GM20000 (cell line): ENCODE results near the gene ABCB11.

ENCODE experiments used
- DNase-seq: peaks from one replicate; pipeline ENCODE4 v3.0.0; 2012; ENCODE audit warnings: low spot score
- TF ChIP-seq, protein P1 (sequence below): IDR thresholded peaks from 2 replicates; pipeline ENCODE4 v1.5.1; 2012; ENCODE audit warnings: mild to moderate bottlenecking, control low read depth; ENCODE audit errors: extremely low read depth, missing control alignments

Gene ABCB11

DNA sequence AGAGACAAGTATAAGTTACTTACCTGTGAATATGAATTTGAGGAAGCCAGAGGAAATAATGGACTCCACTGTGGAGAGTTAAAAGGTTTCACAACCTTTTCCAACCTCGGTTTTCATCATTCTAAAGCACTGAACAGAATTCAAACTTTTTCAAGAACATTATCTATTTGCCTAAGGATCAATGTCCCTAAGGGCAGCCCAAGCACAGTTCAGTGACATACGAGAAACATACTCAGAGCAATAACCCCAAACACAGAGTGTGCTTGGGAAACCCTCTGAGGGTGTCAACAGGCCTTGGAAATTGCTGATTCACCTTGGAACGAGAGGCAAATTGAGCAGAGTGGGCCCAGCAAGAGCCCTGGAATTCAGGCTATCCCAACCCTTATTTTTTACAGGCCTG, at the start of gene ABCB11:
Gene ABCB11 (minus strand): TSS at position 123 of the 400 bp plus-strand sequence. CDS start 13,199 bp downstream, outside the sequence.
- no peak for DNase-seq
- TF ChIP-seq, protein P1, sequence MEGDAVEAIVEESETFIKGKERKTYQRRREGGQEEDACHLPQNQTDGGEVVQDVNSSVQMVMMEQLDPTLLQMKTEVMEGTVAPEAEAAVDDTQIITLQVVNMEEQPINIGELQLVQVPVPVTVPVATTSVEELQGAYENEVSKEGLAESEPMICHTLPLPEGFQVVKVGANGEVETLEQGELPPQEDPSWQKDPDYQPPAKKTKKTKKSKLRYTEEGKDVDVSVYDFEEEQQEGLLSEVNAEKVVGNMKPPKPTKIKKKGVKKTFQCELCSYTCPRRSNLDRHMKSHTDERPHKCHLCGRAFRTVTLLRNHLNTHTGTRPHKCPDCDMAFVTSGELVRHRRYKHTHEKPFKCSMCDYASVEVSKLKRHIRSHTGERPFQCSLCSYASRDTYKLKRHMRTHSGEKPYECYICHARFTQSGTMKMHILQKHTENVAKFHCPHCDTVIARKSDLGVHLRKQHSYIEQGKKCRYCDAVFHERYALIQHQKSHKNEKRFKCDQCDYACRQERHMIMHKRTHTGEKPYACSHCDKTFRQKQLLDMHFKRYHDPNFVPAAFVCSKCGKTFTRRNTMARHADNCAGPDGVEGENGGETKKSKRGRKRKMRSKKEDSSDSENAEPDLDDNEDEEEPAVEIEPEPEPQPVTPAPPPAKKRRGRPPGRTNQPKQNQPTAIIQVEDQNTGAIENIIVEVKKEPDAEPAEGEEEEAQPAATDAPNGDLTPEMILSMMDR = no peak

- DNase-seq = no peak
- TF ChIP-seq, protein P1 = no peak
Measured at GRCh38 chr2:169080250-169081069, 49.3 kb upstream of the ABCB11 start.

DNA sequence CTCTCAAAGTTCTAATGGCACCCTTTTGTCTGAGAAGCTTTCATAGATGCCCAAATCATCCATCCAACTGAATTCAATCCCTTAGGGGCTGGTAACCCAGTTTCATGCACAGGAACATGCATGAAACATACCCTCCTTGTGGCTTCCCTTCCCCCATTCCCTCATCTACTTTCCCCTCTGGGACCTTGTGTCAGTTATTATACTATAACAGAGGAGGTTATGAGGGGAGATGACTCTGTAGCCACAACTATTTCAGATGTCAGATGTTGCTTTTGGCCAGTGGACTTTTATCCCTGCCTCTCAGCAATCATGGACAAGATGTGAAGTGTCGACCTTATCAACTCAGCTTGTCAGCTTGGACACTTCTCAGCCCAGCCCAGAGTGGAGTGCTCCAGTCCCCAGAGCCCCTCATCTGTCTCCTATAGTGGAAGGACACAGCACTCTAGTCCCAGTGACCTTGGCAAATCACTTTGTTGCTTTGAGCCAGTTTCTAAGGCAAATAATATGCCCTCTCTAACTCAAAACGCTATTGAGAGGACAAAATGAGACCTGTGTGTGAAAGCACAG, 46.6 kb upstream of the ABCB11 start:
- no peak for DNase-seq

DNA sequence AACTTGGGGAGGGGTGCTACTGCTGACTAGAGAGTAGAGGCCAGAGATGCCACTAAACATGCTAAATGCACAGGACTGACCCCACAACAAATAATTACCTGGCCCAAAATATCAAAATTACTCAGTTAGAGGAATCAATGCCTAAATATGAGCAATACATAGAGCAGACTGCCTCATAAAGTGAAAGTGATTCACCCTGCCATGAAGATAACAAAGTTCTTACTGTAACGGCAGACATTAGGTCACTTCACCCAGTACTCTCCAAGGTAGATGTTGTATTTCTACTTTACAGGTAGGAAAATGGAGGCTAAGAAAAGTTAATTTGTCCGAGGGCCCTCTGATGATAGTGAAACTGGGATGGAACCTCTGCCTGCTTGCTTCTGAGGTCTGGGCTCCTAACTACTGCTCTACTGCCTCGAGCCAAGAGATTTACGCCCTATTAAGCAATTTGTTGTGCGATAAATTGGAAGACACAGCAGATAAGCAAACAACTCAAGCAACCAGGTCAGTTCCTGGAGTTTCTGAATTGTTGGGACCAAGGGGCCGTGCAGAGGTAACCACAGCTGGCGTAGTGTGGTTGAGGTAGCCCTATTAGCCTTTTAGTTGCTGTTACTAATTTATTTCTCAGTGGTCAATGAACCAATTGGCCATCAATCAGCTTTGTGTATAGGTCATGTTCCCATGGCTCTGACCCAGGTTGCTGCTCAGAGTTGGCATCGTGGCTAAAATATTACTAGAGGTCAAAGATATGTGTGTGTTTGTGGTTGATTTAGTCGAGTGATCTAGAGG, 43.0 kb upstream of the ABCB11 start:
- TF ChIP-seq, protein P1 = no peak
- no peak for DNase-seq

More for the DNA sequence above, 46.6 kb upstream of the ABCB11 start:
- TF ChIP-seq, protein P1 = no peak

DNA sequence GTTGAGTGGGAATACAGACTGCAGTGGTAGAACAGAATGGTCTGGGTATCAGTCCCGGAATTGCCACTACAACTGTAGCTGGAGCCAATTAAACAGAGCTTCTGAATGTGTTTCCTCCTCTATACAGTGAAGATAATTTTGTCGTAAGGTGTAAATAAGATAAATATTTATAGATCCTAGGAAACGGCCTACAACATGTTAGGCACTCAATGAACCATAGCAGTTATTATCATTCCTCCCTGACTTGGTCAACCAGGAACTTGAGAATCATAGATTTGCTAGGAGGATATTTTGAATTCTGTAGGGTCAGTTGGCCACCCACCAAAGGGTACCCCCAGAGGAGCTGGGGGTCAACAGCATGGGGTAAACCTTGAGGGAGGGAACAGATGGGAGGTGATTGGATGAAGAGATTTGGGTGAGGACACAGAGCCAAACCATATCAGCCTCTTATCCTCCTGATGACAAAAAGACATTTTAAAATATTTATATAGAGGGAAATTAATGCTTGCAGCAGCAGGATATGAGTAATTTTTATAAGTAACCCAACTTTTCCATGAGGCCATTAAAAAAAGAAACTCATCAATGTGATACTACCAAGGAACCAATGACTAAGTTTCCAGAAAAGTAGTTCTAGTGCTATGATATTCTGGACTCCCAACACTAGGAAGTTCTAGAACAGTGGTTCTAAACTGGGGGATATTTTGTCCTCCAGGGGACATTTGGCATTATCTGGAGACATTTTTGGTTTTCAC, 42.3 kb upstream of the ABCB11 start:
- TF ChIP-seq, protein P1 = no peak
- DNase-seq = no peak

DNA sequence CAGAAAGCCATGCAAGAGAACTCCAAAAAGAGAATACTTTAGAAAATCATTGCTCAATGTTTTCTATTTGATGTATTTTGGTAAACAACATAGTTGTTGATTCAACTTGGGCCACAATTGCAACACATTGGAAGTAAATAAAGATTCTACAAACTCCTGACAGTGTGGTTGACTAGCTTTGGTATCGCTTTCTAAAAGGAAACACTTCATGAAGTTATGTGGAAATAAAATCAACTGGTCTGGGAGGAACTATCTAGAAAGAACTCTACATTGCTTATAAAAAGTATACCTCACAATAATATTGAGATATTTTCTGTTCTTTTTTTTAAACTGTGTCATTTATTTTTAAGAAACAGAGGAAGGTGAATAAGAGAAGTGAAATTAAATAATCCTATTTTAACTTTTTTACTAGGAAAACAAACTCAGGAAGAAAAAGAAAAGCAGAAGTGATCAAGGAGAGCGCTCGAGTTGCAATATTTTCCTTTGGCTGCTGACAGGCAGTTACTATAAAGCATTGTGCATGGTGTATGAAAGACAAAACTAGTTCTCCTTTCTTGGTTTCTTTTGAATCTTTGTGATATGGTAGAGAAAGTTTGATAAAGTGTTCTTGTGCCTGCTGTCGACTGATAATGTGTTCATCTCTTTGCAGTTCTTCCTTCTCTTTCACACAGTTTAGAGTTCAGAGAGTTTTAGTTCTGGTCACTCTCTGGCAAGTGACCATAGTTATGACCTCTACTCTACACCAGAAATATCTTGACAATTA, 41.2 kb upstream of the ABCB11 start:
- DNase-seq = no peak

More for the DNA sequence above, 41.2 kb upstream of the ABCB11 start:
- TF ChIP-seq, protein P1 = no peak
